NCI-H2107 treated with DMSO at 0.1 percent for 48 hours (cell line): ENCODE data around the gene ATOH1.

Experiments used
- DNase-seq: peaks from one replicate; lab custom pipeline; 2025; ENCODE audit not compliant: unreplicated experiment; lab: John Stamatoyannopoulos, UW

Gene ATOH1, protein sequence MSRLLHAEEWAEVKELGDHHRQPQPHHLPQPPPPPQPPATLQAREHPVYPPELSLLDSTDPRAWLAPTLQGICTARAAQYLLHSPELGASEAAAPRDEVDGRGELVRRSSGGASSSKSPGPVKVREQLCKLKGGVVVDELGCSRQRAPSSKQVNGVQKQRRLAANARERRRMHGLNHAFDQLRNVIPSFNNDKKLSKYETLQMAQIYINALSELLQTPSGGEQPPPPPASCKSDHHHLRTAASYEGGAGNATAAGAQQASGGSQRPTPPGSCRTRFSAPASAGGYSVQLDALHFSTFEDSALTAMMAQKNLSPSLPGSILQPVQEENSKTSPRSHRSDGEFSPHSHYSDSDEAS

DNA sequence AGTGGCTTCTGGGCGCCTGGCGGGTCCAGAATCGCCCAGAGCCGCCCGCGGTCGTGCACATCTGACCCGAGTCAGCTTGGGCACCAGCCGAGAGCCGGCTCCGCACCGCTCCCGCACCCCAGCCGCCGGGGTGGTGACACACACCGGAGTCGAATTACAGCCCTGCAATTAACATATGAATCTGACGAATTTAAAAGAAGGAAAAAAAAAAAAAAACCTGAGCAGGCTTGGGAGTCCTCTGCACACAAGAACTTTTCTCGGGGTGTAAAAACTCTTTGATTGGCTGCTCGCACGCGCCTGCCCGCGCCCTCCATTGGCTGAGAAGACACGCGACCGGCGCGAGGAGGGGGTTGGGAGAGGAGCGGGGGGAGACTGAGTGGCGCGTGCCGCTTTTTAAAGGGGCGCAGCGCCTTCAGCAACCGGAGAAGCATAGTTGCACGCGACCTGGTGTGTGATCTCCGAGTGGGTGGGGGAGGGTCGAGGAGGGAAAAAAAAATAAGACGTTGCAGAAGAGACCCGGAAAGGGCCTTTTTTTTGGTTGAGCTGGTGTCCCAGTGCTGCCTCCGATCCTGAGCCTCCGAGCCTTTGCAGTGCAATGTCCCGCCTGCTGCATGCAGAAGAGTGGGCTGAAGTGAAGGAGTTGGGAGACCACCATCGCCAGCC lies at the start of gene ATOH1:
Gene ATOH1 (plus strand): TSS at position 422 of the 663 bp plus-strand sequence. CDS start 174 bp downstream, at position 596.
- DNase-seq, result no peak

DNA sequence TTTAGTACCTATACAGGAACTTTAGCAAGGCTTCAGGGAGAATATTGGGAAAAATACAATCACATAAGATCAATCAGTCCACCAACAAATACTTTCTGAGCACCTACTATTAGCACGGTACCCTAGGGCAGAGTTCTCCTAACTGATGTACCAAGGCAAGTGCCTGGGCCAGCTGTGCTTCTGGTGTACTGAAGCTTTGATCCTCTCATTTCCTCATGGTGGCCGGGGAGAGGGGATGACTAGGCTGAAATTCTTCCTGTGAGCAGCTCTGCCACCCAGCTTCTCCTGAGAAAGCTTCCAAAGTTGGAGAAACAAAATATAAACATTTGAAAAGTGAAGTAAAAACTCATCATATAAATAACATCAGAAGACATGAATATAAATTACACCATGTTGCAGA lies 49.3 kb upstream of the ATOH1 start:
- DNase-seq, result no peak

DNA sequence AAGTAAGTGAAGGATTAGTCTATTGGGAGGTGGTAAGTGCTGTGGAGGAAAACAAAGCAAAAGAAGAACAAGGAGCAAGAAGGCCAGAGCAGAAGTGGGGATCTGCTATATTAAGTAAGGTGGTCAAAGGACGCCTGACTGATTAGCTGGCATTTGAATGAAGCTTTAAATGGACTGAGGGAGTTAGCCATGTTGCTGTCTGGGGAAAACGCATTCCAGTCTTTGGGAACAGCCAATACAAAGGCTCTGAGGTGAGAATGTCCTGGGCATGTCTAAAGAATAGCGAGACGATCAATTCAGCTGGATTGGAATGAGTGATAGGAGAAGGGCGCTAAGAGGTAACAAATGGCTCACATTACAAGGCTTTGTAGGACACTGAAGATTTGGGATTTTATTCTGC lies 48.5 kb upstream of the ATOH1 start:
- DNase-seq, result no peak

DNA sequence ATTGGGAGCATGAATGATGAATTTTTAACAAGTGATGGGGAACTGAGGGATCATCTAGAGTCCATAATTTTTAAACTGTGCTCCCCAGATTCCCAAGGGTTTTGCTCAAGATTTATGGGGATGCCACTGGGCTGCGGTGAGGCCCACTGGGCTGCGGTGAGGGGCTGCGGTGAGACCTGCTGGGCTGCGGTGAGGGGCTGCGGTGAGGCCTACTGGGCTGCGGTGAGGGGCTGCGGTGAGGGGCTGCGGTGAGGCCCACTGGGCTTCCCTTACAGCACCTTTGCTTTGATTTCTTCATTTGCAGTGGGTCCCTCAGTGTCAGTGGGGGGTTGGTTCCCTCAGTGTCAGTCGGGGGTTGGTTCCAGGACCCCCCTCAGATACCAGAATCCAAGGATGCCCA lies 47.4 kb upstream of the ATOH1 start:
- no peak for DNase-seq

DNA sequence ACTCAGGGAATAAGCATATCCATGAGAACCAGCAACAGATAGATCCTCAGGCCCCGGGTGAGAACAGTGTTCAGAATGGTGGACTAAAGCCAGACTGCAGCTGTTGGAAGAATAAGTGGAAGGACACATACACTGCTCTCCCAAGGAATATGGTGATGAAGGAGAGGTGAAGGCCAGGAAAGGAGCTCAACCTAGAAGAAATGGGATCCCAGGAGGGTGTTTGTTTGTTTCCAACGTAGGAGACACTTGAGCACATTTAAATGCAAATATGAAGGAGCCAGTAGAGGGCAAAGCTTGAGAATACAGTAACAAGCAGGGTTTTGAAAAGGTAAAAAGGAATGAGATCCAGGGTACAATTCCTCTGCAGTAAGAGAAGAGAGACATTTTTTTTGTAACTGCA lies 42.4 kb upstream of the ATOH1 start:
- no peak for DNase-seq

DNA sequence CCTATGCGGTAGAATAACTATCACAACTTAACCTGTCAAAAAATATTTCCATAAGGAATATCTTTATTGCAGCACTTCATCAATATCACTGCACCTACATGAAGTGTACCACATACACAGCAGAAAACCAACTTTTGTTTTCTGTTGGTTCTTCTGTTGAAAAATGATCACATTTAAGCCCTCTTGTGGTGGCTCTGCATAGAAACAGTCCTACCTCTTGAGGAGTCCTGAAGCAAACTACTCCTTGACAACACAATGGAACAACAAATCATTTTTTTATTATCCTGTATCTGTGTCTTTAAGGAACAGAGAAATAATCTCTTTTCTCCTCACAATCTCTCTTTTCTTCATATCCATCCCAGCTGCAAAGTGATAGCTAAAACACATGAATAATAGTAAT lies 39.8 kb upstream of the ATOH1 start:
- no peak for DNase-seq

DNA sequence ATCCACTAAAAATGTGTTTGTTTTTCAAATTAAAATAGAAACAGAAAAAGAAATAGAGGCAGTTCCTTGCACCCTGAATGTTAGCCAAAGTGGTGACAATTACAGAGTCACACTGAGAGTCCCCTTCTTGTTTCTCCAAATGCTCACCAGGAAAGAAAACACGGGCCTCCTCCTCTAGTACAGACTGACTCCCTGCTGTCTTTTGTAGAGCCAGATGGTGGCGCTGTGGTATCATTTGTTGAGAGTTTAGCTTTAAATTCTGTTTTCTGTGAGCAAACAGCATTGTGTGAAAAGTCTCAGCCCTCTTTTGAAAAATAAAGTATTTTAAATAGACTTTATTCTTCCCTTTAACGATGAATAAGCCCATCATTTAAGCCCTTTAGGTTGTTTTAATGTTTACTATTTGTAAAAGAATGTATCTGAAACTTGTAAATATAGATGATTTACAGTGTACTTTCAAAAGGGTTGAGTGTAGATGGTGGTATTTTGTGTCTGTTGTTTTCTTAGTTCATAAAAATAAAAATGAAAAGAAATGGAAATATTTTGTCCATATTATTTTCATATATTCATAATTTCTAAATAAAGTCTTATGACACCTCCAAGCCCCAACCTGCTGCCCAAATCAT lies 36.9 kb upstream of the ATOH1 start:
- peak; percentile 10 for DNase-seq

DNA sequence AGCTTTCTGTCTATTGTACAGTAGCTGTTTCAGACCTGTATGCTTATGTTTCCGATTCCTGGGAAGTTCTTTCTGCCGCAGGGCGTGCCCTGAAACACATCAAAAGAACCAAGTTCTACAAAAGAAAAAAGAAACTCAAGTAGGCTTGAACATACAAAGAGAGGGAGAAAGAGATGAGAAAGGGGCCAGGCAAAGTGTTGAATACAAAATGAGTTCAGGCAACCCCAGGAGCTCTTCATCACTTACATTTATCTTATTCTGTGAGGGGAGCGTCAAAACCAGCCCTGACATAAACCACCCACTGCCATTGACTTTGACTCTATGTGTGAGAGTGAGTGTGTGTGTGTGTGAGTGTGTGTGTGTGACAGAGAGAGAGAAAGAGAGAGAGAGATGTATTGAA lies 26.5 kb upstream of the ATOH1 start:
- DNase-seq, result no peak

DNA sequence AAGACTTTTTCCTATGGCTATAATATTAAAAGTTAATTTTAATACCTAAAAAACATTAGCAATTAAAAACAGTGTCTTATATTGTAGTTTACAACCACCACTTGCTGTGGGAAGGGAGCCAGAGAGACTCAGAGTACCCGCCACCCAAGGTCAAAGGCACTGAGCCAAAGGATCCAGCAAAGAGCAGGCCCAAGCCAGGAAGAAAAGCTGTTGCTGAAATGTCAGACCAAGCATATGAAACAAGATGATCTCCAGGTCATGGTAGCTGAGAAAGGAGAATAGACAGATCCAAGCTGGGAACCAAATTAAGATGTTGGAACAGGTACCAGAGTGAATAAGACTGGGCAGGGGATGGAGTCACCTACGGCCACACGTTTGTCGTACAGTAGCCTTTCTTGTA lies 18.8 kb upstream of the ATOH1 start:
- no peak for DNase-seq

DNA sequence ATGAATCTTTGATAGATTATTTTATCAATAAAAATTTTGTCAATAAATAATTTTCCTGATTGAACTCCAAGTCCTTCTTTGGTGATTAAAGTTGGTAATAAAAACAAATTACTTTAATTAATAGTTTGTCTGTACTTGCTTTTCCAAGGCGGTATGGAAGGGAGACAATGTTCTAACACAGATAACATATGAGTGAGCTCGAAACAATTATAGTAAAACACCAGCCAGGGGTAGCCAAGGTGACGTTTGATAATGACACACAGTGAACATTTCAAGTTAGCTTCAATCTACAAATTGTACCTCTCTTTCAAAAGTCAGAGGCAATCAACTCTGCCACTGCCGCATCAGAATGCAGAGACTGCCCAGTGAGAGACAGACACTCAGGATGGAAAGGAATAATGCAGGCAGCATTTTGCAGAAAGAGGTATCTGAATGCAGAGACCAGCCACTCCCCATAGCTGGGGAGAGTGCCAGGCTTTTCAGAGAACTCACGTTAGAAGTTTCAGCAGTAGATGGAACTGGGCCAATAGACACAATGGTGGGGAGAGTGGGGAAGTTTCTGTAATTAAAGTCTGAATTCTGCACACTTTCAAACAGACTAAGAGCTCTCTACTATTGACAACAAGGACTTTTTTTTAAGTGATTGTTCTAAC lies 18.1 kb upstream of the ATOH1 start:
- DNase-seq, result no peak

DNA sequence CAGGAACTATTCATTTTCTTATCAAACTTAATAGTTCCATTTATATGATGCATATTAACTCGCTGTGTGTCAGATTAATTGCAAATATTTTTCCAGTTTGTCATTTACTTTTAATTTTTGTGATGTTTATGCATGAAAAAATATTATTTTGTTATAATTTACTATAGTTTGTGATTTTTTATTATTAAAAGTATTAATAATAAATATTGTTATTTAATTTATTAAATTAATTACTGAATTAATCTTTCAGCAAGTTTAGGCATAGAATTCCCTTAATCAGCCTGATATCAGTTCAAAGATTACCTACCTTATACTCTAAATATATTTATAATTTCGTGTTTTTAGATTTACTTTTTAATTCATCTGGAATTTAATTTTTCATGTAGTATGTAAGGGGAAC lies 15.5 kb upstream of the ATOH1 start:
- no peak for DNase-seq

DNA sequence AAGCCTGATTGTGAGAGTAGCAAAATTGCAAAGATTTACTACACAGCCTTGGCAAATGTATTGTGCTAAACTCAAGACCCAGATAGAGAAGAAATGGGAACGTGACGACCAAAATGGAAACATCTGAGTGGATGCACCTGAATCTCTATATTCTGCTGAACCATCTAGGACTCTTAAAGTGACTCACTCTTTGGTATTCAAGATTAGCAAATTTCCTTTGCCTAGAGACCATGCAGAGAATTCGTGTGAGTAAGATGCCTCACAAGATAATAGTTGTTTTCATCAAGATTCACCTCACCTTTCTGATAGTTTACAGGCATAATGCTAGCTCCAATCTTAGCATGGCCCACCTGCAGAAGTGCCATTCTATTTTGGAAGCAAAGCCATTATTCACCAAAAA lies 14.4 kb upstream of the ATOH1 start:
- no peak for DNase-seq

DNA sequence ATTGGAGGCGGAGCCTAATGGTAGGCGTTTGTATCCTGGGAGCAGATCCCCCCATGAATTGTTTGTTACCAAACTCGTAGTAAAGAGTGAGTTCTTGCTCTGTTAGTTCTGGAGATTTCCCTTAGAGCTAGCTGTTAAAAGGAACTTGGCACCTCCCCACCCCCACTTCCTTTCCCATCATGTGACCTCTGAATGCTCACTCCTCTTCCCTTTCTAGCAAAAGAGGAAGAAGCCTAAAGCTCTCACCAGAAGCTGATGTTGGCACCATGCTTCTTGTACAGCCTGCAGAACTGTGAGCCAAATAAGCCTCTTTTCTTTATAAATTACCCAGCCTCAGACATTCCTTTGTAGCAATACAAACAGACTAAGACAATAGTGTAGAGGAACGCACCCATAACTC lies 13.8 kb upstream of the ATOH1 start:
- DNase-seq, result no peak

DNA sequence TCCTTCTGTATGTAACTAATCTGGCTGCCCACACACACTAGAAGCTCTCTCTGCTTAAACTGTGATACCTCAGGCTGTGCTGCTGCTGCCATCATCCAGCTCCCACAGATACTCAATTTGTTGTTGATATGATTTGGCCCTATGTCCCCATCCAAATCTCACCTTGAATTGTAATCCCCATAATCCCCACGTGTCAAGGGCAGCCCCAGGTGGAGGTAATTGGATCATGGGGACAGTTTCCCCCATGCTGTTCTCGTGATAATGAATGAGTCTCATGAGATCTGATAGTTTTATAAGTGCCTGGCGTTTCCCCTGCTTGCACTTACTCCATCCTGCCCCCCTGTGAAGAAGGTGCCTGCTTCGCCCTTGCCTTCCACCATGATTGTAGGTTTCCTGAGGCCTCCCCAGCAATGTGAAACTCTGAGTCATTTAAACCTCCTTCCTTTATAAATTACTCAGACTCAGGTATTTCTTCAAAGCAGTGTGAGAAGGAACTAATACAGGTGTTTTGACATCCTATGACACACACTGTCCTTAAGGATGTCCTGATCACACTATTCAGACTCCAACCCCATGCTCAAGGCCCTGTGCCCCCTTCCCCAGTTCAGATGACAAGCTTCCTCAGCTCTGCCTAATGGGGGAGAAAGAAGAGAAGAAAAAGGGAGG lies 2.9 kb upstream of the ATOH1 start:
- DNase-seq, result no peak

DNA sequence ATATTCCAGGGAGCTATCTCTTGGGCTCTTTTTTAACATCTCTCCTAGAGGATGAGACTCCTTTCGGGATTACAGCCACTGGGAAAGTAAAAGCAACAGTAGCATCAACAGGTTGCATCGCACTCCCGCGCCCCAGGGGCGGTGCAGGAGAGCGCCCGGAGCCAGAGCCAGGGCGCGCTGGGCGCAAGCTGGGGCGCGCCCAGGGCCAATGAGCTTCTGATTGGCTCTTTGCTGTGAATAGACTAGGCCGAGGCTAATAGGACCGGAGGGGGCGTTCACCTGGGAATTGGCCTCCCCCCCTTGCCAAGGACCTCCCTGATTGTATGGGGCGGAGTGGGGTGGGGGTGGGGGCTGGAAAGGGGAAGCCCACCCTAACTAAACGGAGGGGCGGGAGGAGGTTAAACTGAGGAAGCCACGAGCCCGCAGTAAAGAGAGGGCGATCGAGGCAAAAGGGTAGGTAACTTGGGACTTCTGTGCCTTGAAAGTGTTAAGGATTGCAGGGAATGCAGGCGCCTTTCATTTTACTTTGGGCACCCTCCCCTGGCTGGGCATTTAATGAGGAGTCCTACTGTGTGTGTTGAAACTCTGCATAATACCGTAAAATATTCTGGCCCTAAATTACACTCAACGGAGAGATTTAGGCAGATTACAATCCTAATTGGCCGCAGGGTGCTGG lies 1.1 kb upstream of the ATOH1 start:
- no peak for DNase-seq

DNA sequence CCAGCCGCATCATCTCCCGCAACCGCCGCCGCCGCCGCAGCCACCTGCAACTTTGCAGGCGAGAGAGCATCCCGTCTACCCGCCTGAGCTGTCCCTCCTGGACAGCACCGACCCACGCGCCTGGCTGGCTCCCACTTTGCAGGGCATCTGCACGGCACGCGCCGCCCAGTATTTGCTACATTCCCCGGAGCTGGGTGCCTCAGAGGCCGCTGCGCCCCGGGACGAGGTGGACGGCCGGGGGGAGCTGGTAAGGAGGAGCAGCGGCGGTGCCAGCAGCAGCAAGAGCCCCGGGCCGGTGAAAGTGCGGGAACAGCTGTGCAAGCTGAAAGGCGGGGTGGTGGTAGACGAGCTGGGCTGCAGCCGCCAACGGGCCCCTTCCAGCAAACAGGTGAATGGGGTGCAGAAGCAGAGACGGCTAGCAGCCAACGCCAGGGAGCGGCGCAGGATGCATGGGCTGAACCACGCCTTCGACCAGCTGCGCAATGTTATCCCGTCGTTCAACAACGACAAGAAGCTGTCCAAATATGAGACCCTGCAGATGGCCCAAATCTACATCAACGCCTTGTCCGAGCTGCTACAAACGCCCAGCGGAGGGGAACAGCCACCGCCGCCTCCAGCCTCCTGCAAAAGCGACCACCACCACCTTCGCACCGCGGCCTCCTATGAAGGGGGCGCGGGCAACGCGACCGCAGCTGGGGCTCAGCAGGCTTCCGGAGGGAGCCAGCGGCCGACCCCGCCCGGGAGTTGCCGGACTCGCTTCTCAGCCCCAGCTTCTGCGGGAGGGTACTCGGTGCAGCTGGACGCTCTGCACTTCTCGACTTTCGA lies 654 bp downstream of the ATOH1 start:
- DNase-seq, result no peak

DNA sequence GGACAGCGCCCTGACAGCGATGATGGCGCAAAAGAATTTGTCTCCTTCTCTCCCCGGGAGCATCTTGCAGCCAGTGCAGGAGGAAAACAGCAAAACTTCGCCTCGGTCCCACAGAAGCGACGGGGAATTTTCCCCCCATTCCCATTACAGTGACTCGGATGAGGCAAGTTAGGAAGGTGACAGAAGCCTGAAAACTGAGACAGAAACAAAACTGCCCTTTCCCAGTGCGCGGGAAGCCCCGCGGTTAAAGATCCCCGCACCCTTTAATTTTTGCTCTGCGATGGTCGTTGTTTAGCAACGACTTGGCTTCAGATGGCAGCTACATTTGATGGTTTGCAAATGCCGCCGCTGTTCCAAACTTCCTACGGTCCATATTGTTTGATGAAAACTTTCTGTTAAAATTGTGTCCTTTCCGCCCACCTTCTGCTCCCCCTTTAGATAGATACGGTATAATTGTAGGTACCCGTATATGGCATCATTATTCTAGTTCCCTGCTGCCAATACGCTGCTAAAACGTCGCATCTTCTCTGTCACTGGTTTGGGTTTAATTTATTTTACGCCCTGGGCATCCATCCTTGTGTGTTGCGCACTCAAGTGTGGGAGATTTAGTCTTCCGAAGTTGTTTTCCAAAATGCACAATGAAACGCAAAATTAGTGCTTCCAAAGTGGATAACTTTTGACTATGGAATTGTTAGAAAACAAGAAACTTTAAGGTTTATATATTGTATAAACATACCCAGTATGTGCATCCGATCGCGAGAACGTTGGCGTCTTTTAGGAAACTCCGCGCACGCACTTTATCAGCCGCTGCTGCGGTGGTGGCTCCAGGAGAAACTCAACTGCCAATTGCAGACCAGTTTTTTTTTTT lies 1.5 kb downstream of the ATOH1 start:
- no peak for DNase-seq

DNA sequence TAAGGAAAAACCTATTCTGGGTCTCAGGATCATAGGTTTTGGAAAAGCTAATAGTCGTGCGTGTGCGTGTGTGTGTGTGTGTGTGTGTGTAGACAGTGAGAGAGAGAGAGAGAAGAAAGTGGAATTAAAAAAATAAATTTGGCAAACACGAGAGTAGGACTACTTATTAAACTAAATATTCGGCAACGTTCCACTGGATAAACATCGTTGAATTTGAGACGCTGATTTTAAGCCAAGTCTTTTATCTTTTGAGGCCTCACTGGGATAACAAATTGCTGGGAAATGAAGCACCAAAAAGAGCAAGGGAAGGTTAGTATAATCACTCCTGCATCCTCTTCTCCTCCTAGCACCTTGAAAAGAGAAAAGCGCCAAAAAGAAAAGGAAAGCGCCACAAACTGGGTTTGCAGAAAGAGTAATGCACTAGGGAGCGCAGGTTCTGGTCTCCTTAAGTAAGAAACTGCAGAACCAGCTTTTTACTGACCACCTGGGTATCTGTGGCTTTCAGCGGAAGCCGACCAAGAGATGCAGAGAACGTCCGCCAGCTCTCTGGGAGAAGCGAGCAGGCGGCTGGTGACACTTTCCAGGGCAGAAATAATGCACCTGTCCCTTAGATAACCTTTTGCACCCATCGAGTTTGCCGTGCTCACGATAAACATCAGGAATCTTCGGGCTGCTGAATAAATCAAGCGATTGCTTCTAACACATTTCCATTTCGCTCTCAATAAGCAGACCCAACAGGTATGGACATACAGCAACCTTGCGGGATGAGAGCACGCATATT lies 3.4 kb downstream of the ATOH1 start:
- no peak for DNase-seq
